ENCODE results near the gene GTPBP4.

- TF ChIP-seq, protein P1, sequence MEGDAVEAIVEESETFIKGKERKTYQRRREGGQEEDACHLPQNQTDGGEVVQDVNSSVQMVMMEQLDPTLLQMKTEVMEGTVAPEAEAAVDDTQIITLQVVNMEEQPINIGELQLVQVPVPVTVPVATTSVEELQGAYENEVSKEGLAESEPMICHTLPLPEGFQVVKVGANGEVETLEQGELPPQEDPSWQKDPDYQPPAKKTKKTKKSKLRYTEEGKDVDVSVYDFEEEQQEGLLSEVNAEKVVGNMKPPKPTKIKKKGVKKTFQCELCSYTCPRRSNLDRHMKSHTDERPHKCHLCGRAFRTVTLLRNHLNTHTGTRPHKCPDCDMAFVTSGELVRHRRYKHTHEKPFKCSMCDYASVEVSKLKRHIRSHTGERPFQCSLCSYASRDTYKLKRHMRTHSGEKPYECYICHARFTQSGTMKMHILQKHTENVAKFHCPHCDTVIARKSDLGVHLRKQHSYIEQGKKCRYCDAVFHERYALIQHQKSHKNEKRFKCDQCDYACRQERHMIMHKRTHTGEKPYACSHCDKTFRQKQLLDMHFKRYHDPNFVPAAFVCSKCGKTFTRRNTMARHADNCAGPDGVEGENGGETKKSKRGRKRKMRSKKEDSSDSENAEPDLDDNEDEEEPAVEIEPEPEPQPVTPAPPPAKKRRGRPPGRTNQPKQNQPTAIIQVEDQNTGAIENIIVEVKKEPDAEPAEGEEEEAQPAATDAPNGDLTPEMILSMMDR (IDR thresholded peaks at IDR 0.05; ENCODE audit: low read depth, low read length), result no peak
- TF ChIP-seq EZH2phosphoT487 (IDR thresholded peaks at IDR 0.05; ENCODE audit: low read depth), result no peak
Measured at GRCh38 chr10:1024103-1024502, 35.9 kb downstream of the GTPBP4 start.

Measured in OCI-LY3 (cell line).